ENCODE measurements around the gene TMEM140. TPM values are rescaled to one million over a fixed set of nuclear protein-coding genes. Genes with fewer than 3 reads are reported as not detected.

Gene TMEM140
- total and polyA plus RNA-seq, 8 donors: 2.7 to 14.3 (median 4.7) TPM

DNA sequence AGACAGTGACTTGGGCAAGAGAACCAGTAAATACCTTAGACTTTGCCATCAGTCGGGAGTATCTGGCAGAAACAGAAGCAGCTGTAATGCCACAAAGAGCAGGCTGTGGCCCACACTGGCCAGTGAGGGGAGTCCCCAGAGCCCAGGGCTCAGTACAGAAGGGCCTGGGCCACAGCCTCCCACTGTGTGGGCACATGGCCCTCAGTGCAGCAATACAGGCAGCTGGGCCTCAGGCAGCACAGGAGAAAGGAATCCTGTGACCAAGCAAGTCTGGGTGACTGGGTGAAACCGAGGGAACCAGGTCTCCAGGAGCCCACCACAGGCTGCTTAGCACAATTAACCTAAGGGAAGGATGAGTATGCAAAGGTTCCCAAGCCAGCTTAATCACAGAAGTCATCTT, 49.5 kb downstream of the TMEM140 start:
- no peaks in the 10 kb centered on the region for H3K27me3 ChIP-seq
- no peak overlapping the region for H3K4me3 ChIP-seq
- WGBS, 2 donors: 90 to 93% methylated on average over 2 of the region's 2 CpGs
- DNase-seq (no peak), FAIRE-seq (no peak), ATAC-seq (no peak)
- H3K27ac ChIP-seq: no peak overlapping the region
- intact Hi-C loops (cut with DNase I): no loop called here
- H3K4me1 ChIP-seq: peaks cover 7 to 20% (median 14%) of the 10 kb centered on the region in 3 donors
- TF ChIP-seq, protein P1, sequence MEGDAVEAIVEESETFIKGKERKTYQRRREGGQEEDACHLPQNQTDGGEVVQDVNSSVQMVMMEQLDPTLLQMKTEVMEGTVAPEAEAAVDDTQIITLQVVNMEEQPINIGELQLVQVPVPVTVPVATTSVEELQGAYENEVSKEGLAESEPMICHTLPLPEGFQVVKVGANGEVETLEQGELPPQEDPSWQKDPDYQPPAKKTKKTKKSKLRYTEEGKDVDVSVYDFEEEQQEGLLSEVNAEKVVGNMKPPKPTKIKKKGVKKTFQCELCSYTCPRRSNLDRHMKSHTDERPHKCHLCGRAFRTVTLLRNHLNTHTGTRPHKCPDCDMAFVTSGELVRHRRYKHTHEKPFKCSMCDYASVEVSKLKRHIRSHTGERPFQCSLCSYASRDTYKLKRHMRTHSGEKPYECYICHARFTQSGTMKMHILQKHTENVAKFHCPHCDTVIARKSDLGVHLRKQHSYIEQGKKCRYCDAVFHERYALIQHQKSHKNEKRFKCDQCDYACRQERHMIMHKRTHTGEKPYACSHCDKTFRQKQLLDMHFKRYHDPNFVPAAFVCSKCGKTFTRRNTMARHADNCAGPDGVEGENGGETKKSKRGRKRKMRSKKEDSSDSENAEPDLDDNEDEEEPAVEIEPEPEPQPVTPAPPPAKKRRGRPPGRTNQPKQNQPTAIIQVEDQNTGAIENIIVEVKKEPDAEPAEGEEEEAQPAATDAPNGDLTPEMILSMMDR (IDR thresholded peaks at IDR 0.05): no peak
- no peaks in the 10 kb centered on the region for H3K9me3 ChIP-seq
- peaks cover 0 to 68% (median 11%) of the 10 kb centered on the region in 3 donors for H3K36me3 ChIP-seq

DNA sequence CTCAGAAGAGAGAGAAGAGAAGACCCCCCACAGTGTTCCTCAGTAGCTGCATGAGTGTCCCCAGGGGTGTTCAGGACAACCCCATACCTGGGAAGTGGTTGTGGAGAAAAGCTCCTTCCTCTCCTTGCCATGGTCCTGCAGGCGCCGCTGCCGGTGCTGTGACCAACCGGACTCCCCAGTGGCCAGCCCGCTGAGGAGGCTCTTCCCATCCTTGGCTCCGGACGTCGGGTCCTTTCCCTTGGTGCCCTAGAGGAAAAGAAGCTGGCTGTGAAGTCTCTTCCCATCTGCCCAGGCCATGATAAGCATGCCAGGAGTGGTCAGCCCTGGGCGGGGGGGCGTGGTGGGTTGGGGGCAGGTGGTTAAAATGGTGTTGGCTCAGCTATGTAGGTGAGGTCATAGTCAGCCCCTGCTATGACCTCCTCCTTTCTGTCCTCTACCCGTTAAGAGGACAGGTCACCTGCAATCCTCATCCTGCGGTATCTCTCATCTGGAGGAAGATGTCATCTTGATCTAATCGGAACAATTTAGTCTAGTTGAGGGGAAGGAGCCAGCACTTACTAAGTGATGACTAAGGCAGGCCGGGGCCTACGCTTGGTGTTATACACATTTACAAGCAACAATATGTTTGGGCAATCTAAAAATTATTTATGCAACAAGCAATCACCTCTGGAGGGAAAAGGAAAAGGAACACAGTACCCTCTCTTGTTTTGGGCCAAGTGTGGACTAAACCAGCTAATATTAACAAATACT, 50.2 kb downstream of the TMEM140 start:
- peaks cover 15 to 21% (median 20%) of the 10 kb centered on the region in 3 donors for H3K4me1 ChIP-seq
- no peak overlapping the region for H3K4me3 ChIP-seq
- DNase-seq (no peak), ATAC-seq (no peak), FAIRE-seq (no peak)
- H3K9me3 ChIP-seq: no peaks in the 10 kb centered on the region
- no peaks in the 10 kb centered on the region for H3K27me3 ChIP-seq
- intact Hi-C loops (cut with DNase I): no loop called here
- peaks cover 0 to 67% (median 9%) of the 10 kb centered on the region in 3 donors for H3K36me3 ChIP-seq
- WGBS, 2 donors: 94 to 95% methylated on average over 15 of the region's 15 CpGs
- H3K27ac ChIP-seq: no peak overlapping the region
- TF ChIP-seq, protein P1 (IDR thresholded peaks at IDR 0.05): no peak

DNA sequence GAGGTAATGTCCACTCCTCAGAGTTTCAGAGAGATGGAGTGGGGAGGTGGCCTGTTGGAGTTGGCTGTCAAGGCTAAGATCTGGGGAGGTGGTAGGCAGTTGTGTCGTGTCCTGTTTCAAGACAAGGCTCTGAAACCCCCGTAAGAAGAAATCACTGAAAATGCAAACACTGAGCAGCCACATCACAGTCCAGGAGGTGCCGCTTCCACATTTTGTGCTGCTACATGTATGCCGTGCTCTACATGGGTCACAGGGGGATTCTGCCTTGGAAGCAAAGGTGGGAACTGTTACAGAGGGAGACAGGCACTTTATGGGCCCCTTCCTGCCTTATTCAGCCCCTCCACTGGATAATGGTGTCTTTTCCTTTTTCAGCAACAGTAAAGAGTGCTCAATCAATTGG, 51.6 kb downstream of the TMEM140 start:
- FAIRE-seq (no peak), ATAC-seq (no peak), DNase-seq (no peak)
- H3K9me3 ChIP-seq: no peaks in the 10 kb centered on the region
- no peaks in the 10 kb centered on the region for H3K27me3 ChIP-seq
- intact Hi-C loops (cut with DNase I): no loop called here
- 89 to 93% methylated on average over 4 of the region's 4 CpGs for WGBS, 2 donors
- TF ChIP-seq, protein P1 (IDR thresholded peaks at IDR 0.05): no peak
- no peak overlapping the region for H3K27ac ChIP-seq
- H3K36me3 ChIP-seq: peaks cover 0 to 74% (median 9%) of the 10 kb centered on the region in 3 donors
- H3K4me3 ChIP-seq: no peak overlapping the region
- peaks cover 25 to 30% (median 28%) of the 10 kb centered on the region in 3 donors for H3K4me1 ChIP-seq

DNA sequence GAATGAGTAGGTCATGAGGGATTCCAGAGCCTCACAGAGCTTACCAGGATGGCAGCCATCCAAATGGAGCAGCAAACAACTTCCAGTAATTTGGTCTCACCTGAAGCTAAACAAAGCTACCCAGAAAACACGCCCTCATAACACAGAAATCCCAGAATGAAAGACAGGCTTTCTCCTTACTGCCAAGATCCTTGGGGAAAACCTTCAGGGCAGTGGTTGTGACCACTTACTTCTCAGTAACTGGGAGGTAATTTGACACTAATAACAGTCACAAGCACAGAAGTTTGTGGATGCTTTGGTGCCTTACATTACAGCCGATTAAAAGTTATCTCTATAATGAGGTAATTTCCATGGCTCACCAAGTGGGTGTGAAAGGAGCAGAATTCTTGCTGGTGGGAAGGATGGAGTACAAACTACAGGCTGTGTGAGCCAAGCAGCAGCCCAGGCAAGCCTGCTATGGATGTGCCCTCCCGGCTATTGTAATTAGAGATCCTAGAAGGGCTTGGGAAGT, 53.0 kb downstream of the TMEM140 start:
- H3K4me1 ChIP-seq: peaks cover 38 to 43% (median 41%) of the 10 kb centered on the region in 3 donors
- ATAC-seq (peak in 3 of 4 donors; percentile 37 to 61 (median 49)), DNase-seq (peak in 2 of 6 donors; percentile 57 to 63), FAIRE-seq (no peak)
- no peaks in the 10 kb centered on the region for H3K27me3 ChIP-seq
- peak overlapping the region in 2 of 4 donors; percentile 33 to 74 for H3K27ac ChIP-seq
- peaks cover 0 to 63% (median 6%) of the 10 kb centered on the region in 3 donors for H3K36me3 ChIP-seq
- WGBS, 2 donors: 34 to 41% methylated on average over 3 of the region's 3 CpGs
- no peak overlapping the region for H3K4me3 ChIP-seq
- intact Hi-C loops (cut with DNase I): no loop called here
- H3K9me3 ChIP-seq: no peaks in the 10 kb centered on the region
- TF ChIP-seq, protein P1 (IDR thresholded peaks at IDR 0.05): no peak

DNA sequence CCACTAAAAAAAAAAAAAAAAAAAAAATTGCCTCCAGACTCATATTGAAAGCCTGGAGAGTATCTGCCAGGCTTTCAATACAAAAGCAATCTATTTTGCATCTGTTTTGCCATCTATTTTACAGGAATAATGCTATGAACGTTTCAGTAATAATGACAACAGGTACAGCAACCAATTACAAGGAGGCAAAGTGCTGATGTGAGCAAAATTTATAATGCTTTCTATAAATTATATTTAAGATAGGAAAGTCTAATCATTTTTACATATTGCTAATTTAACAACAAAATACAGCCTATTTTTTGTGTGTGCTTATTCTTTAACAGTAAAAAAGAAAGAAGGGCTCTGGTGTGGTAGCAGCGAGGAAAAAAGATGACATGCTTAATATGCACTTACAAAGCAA, 53.5 kb downstream of the TMEM140 start:
- WGBS, 2 donors: 61 to 69% methylated on average over 2 of the region's 2 CpGs
- ATAC-seq: no peak
- H3K9me3 ChIP-seq: no peaks in the 10 kb centered on the region
- intact Hi-C loops (cut with DNase I): no loop called here
- peaks cover 43 to 45% (median 45%) of the 10 kb centered on the region in 3 donors for H3K4me1 ChIP-seq
- peak overlapping the region in 2 of 4 donors; percentile 33 to 74 for H3K27ac ChIP-seq
- no peak for DNase-seq
- no peak for FAIRE-seq
- no peaks in the 10 kb centered on the region for H3K27me3 ChIP-seq
- TF ChIP-seq, protein P1 (IDR thresholded peaks at IDR 0.05): no peak
- peaks cover 0 to 59% (median 6%) of the 10 kb centered on the region in 3 donors for H3K36me3 ChIP-seq
- no peak overlapping the region for H3K4me3 ChIP-seq
